ENCODE measurements around the gene EPHA2. TPM values are rescaled to one million over a fixed set of nuclear protein-coding genes. Genes with fewer than 3 reads are reported as not detected.
A peak's percentile ranks its signal among the peaks of the same experiment; 100 is the strongest.

The EPHA2 gene
- total RNA-seq, 1 donor from 2014 or later, result 71.1 TPM

GRCh38 chr1:16120407-16120806 lies 35.5 kb downstream of the EPHA2 start:
- DNase-seq (ENCODE audit: low read depth in 2 of 2), result no peak

GRCh38 chr1:16119926-16120325 lies 35.9 kb downstream of the EPHA2 start:
- DNase-seq (ENCODE audit: low read depth in 2 of 2), result no peak

- no peak for DNase-seq (ENCODE audit: low read depth in 2 of 2)
Observed at GRCh38 chr1:16119504-16119903, 36.4 kb downstream of the EPHA2 start.

GRCh38 chr1:16118706-16119105 lies 37.2 kb downstream of the EPHA2 start:
- DNase-seq (ENCODE audit: low read depth in 2 of 2), result no peak

GRCh38 chr1:16117936-16118335 lies 37.9 kb downstream of the EPHA2 start:
- DNase-seq (ENCODE audit: low read depth in 2 of 2), result no peak

GRCh38 chr1:16117369-16117768 lies 38.5 kb downstream of the EPHA2 start:
- DNase-seq (ENCODE audit: low read depth in 2 of 2), result no peak

GRCh38 chr1:16116625-16117024 lies 39.2 kb downstream of the EPHA2 start:
- no peak for DNase-seq (ENCODE audit: low read depth in 2 of 2)

GRCh38 chr1:16116002-16116401 lies 39.9 kb downstream of the EPHA2 start:
- DNase-seq (ENCODE audit: low read depth in 2 of 2), result no peak

- no peak for DNase-seq (ENCODE audit: low read depth in 2 of 2)
Observed at GRCh38 chr1:16115468-16115983, 40.3 kb downstream of the EPHA2 start.

- DNase-seq (ENCODE audit: low read depth in 2 of 2), result no peak
Observed at GRCh38 chr1:16114527-16115467, 41.1 kb downstream of the EPHA2 start.

GRCh38 chr1:16112596-16113555 lies 43.0 kb downstream of the EPHA2 start:
- no peak for DNase-seq (ENCODE audit: low read depth in 2 of 2)

GRCh38 chr1:16111771-16112595 lies 43.9 kb downstream of the EPHA2 start:
- no peak for DNase-seq (ENCODE audit: low read depth in 2 of 2)

GRCh38 chr1:16110884-16111283 lies 45.0 kb downstream of the EPHA2 start:
- no peak for DNase-seq (ENCODE audit: low read depth in 2 of 2)

- no peak for DNase-seq (ENCODE audit: low read depth in 2 of 2)
Observed at GRCh38 chr1:16110456-16110855, 45.4 kb downstream of the EPHA2 start.

- no peak for DNase-seq (ENCODE audit: low read depth in 2 of 2)
Observed at GRCh38 chr1:16109571-16109970, 46.3 kb downstream of the EPHA2 start.

- DNase-seq (ENCODE audit: low read depth in 2 of 2), result peak; percentile 26 to 29
Observed at GRCh38 chr1:16107039-16107438, 48.8 kb downstream of the EPHA2 start.

GRCh38 chr1:16101623-16102022 lies 54.2 kb downstream of the EPHA2 start:
- no peak for DNase-seq (ENCODE audit: low read depth in 2 of 2)

GRCh38 chr1:16099412-16099811 lies 56.5 kb downstream of the EPHA2 start:
- no peak for DNase-seq (ENCODE audit: low read depth in 2 of 2)

GRCh38 chr1:16095447-16095846 lies 60.4 kb downstream of the EPHA2 start:
- no peak for DNase-seq (ENCODE audit: low read depth in 2 of 2)

GRCh38 chr1:16094453-16095158 lies 61.3 kb downstream of the EPHA2 start:
- DNase-seq (ENCODE audit: low read depth in 2 of 2), result no peak
